GM23248 (cell line): ENCODE data around the gene NOL4L. TPM values are rescaled to one million over a fixed set of nuclear protein-coding genes. Genes with fewer than 3 reads are reported as not detected.

Source experiments
- DNase-seq: peaks from one replicate; pipeline ENCODE4 v3.0.0-alpha.2; 2015
- H2AFZ ChIP-seq: fragments of 200-600 bp; sonication (generic); 2 replicates; pipeline ENCODE4 v1.6.1; 2016; ENCODE audit warnings: antibody characterized with exemption
- H3F3A ChIP-seq: fragments of 200-600 bp; sonication (generic); 2 replicates; pipeline ENCODE4 v1.6.1; 2016; ENCODE audit warnings: mild to moderate bottlenecking, antibody characterized with exemption, mixed run types; ENCODE audit not compliant: insufficient read depth
- H3K27ac ChIP-seq: fragments of 200-600 bp; sonication (generic); 2 replicates; pipeline ENCODE4 v1.5.1; 2016; ENCODE audit warnings: mild to moderate bottlenecking
- H3K27me3 ChIP-seq: fragments of 200-600 bp; sonication (generic); replicated peaks from 2 replicates; pipeline ENCODE4 v1.6.1; 2016; ENCODE audit warnings: mild to moderate bottlenecking; ENCODE audit not compliant: insufficient read depth
- H3K36me3 ChIP-seq: fragments of 200-600 bp; sonication (generic); 2 replicates; pipeline ENCODE4 v1.6.1; 2016; ENCODE audit warnings: low read depth, mild to moderate bottlenecking
- H3K4me1 ChIP-seq: fragments of 200-600 bp; sonication (generic); 2 replicates; pipeline ENCODE4 v1.6.1; 2016; ENCODE audit warnings: mild to moderate bottlenecking; ENCODE audit not compliant: insufficient read depth
- H3K4me2 ChIP-seq: fragments of 200-600 bp; sonication (generic); one replicate; pipeline ENCODE4 v1.6.1; 2016; ENCODE audit warnings: mild to moderate bottlenecking; ENCODE audit not compliant: unreplicated experiment
- H3K4me3 ChIP-seq: fragments of 200-600 bp; sonication (generic); 2 replicates; pipeline ENCODE4 v1.5.1; 2016; ENCODE audit warnings: mild to moderate bottlenecking
- H3K79me2 ChIP-seq: fragments of 200-600 bp; sonication (generic); 2 replicates; pipeline ENCODE4 v1.6.1; 2016; ENCODE audit warnings: mild to moderate bottlenecking; ENCODE audit not compliant: insufficient read depth
- H3K9ac ChIP-seq: fragments of 200-600 bp; sonication (generic); 2 replicates; pipeline ENCODE4 v1.6.1; 2016; ENCODE audit warnings: mild to moderate bottlenecking
- H3K9me2 ChIP-seq: fragments of 200-600 bp; sonication (generic); 2 replicates; pipeline ENCODE4 v1.6.1; 2016; ENCODE audit warnings: mixed run types, mild to moderate bottlenecking, moderate library complexity; ENCODE audit not compliant: insufficient read depth
- H3K9me3 ChIP-seq: fragments of 200-600 bp; sonication (generic); one replicate; pipeline ENCODE4 v1.6.1; 2017; ENCODE audit warnings: low read depth
- H4K20me1 ChIP-seq: fragments of 200-600 bp; sonication (generic); 2 replicates; pipeline ENCODE4 v1.6.0; 2016; ENCODE audit not compliant: insufficient read depth
- EZH2 ChIP-seq: fragments of 200-600 bp; sonication (generic); IDR thresholded peaks from 2 replicates; pipeline ENCODE4 v1.6.1; 2018; ENCODE audit warnings: antibody characterized with exemption, mild to moderate bottlenecking; ENCODE audit not compliant: insufficient read depth, poor library complexity, severe bottlenecking
- EZH2phosphoT487 ChIP-seq: fragments of 200-600 bp; sonication (generic); IDR thresholded peaks from 2 replicates; pipeline ENCODE4 v1.6.1; 2018; ENCODE audit warnings: antibody characterized with exemption, moderate library complexity, mild to moderate bottlenecking, low read depth; ENCODE audit not compliant: insufficient read depth
- WGBS, 2 experiments: methylation state at CpG; one replicate each; pipeline ENCODE4 v1.1.6; 2015 to 2017; ENCODE audit warnings: low lambda C conversion rate in 2 of 2, low coverage in 1 of 2; ENCODE audit errors: missing lambda C conversion rate in 2 of 2; 5-methylcytosine and 5-hydroxymethylcytosine counted together
- in situ Hi-C: fragments of 300-500 bp; cut with MboI; formaldehyde crosslinking; loops from 2 replicates; pipeline ENCODE4 v1.15.0; 2020
- polyA plus RNA-seq: library from polyadenylated mRNA; unstranded; fragments of >200 nt; fragmentation: Nextera tagmentation; extraction: Ambion mirVana; gene quantifications from 2 replicates; pipeline ENCODE4 v1.2.1, GENCODE V29; 2016
- total RNA-seq: library from RNA; depleted of rRNA; stranded (reverse); fragments of >200 nt; shearing (Covaris generic); gene quantifications from 2 replicates; pipeline ENCODE4 v1.2.3, GENCODE V29; 2014

The NOL4L gene
- total and polyA plus RNA-seq, 2 experiments from 2014 or later, result 5.2 to 7.9 TPM

GRCh38 chr20:32535316-32535952 is 49.7 kb downstream of the NOL4L start:
- DNase-seq, result no peak
- H3K4me2 ChIP-seq, result no peak overlapping the region
- WGBS, 2 experiments, result 80% methylated on average over 18 of the region's 18 CpGs
- no peak overlapping the region for H3K9ac ChIP-seq
- in situ Hi-C loops, result loop anchor here (25.0 kb wide), 1 partner anchor 252 kb away; no protein-coding TSS in a partner anchor
- no peaks in the 10 kb centered on the region for H3F3A ChIP-seq
- no peak overlapping the region for H2AFZ ChIP-seq
- no peaks in the 10 kb centered on the region for H4K20me1 ChIP-seq
- no peaks in the 10 kb centered on the region for H3K9me3 ChIP-seq
- no peak overlapping the region for H3K4me3 ChIP-seq
- no peaks in the 10 kb centered on the region for H3K4me1 ChIP-seq
- H3K9me2 ChIP-seq, result no peaks in the 10 kb centered on the region
- no peaks in the 10 kb centered on the region for H3K27me3 ChIP-seq
- no peaks in the 10 kb centered on the region for H3K36me3 ChIP-seq
- H3K27ac ChIP-seq, result no peak overlapping the region
- H3K79me2 ChIP-seq, result no peaks in the 10 kb centered on the region
- TF ChIP-seq EZH2 (no peak), EZH2phosphoT487 (no peak)

DNA sequence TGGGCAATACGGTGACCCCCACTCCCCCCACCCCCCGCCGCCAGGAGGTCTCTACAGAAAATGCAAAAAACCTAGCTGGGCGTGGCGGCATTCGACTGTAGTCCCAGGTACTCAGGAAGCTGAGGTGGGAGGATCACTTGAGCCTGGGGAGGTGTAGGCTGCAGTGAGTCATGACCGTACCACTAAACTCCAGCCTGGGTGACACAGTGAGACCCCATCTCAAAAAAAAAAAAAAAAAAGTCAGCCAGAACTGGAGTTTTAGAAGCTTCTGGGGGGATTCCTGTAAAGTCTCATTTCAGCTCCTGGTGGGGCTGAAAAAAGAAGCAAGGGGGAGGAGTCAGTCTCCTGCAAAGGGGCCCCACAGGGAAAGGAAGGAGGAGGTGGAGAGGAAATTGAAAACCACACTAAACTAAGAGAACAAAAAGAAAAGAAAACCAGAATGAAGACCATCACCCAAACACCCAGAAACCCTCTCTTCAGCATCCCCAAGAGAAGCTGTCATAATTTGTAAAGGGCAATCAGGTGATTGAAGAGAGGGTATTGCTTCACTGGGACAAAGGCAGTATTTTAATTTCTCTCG is 50.4 kb downstream of the NOL4L start:
- in situ Hi-C loops, result loop anchor here (25.0 kb wide), 1 partner anchor 253 kb away; no protein-coding TSS in a partner anchor
- DNase-seq, result no peak
- no peak overlapping the region for H3K27ac ChIP-seq
- 73 to 75% methylated on average over 8 of the region's 8 CpGs for WGBS, 2 experiments
- no peaks in the 10 kb centered on the region for H3F3A ChIP-seq
- no peaks in the 10 kb centered on the region for H3K9me2 ChIP-seq
- H3K4me3 ChIP-seq, result no peak overlapping the region
- H2AFZ ChIP-seq, result no peak overlapping the region
- TF ChIP-seq EZH2 (no peak), EZH2phosphoT487 (no peak)
- H3K36me3 ChIP-seq, result no peaks in the 10 kb centered on the region
- no peaks in the 10 kb centered on the region for H3K27me3 ChIP-seq
- no peak overlapping the region for H3K9ac ChIP-seq
- H3K9me3 ChIP-seq, result no peaks in the 10 kb centered on the region
- no peaks in the 10 kb centered on the region for H4K20me1 ChIP-seq
- H3K79me2 ChIP-seq, result no peaks in the 10 kb centered on the region
- H3K4me2 ChIP-seq, result no peak overlapping the region
- H3K4me1 ChIP-seq, result no peaks in the 10 kb centered on the region

GRCh38 chr20:32533732-32534131 is 51.4 kb downstream of the NOL4L start:
- 75 to 76% methylated on average over 6 of the region's 6 CpGs for WGBS, 2 experiments
- no peaks in the 10 kb centered on the region for H4K20me1 ChIP-seq
- in situ Hi-C loops, result loop anchor here (25.0 kb wide), 1 partner anchor 254 kb away; no protein-coding TSS in a partner anchor

GRCh38 chr20:32532246-32532645 is 52.9 kb downstream of the NOL4L start:
- Histone ChIP-seq H3K4me3 (no peak overlapping the region), H3K79me2 (no peaks in the 10 kb centered on the region), H3K4me2 (no peak overlapping the region), H3K36me3 (no peaks in the 10 kb centered on the region), H4K20me1 (no peaks in the 10 kb centered on the region), H3K4me1 (no peaks in the 10 kb centered on the region), H3K9me2 (no peaks in the 10 kb centered on the region), H3K9ac (no peak overlapping the region), H3K27me3 (no peaks in the 10 kb centered on the region), H3K9me3 (no peaks in the 10 kb centered on the region), H2AFZ (no peak overlapping the region), H3F3A (no peaks in the 10 kb centered on the region), H3K27ac (no peak overlapping the region)
- WGBS, 2 experiments, result 80% methylated on average over 7 of the region's 7 CpGs
- in situ Hi-C loops, result loop anchor here (25.0 kb wide), 1 partner anchor 255 kb away; no protein-coding TSS in a partner anchor
- no peak for TF ChIP-seq EZH2
- no peak for TF ChIP-seq EZH2phosphoT487
- no peak for DNase-seq

More at GRCh38 chr20:32533732-32534131, 51.4 kb downstream of the NOL4L start:
- no peaks in the 10 kb centered on the region for H3F3A ChIP-seq
- H2AFZ ChIP-seq, result no peak overlapping the region
- no peaks in the 10 kb centered on the region for H3K79me2 ChIP-seq
- H3K4me2 ChIP-seq, result no peak overlapping the region
- no peak overlapping the region for H3K4me3 ChIP-seq
- H3K27ac ChIP-seq, result no peak overlapping the region
- no peak overlapping the region for H3K9ac ChIP-seq
- H3K4me1 ChIP-seq, result no peaks in the 10 kb centered on the region
- H3K9me3 ChIP-seq, result no peaks in the 10 kb centered on the region
- H3K36me3 ChIP-seq, result no peaks in the 10 kb centered on the region
- TF ChIP-seq EZH2phosphoT487 (no peak), EZH2 (no peak)
- no peak for DNase-seq
- no peaks in the 10 kb centered on the region for H3K27me3 ChIP-seq
- H3K9me2 ChIP-seq, result no peaks in the 10 kb centered on the region
